ENCODE measurements around the gene CD1C.

DNA sequence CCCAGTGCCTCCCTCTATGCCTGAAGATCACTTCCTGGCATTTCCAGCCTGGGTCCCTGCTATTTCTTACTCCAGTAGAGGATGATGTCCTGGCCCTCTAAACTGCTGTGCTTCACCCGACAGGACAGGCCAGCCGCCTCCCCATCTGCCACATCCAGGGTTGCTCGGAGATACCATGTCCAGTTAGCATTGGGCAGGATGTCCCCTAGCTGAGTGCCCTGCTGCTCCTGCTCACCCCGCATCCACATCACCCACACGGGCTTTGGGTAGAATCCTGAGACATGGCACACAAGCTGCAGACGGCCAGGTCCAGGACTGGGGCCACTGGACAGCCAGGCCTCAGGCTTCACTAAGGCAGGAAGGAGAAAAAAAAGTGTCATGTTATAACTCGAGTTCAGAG lies 39.6 kb downstream of the CD1C start:
- no peak for TF ChIP-seq CTCF (conservative IDR thresholded peaks at IDR 0.05; ENCODE audit: low read length)
- no peak for TF ChIP-seq EZH2phosphoT487 (IDR thresholded peaks at IDR 0.05; ENCODE audit: borderline replicate concordance)

Measured in Loucy (cell line).